ENCODE data around the gene CLIC6. TPM values are rescaled to one million over a fixed set of nuclear protein-coding genes. Genes with fewer than 3 reads are reported as not detected.

The CLIC6 gene
- total and polyA plus RNA-seq, 9 donors, result 1.0 to 12.2 (median 4.3) TPM

DNA sequence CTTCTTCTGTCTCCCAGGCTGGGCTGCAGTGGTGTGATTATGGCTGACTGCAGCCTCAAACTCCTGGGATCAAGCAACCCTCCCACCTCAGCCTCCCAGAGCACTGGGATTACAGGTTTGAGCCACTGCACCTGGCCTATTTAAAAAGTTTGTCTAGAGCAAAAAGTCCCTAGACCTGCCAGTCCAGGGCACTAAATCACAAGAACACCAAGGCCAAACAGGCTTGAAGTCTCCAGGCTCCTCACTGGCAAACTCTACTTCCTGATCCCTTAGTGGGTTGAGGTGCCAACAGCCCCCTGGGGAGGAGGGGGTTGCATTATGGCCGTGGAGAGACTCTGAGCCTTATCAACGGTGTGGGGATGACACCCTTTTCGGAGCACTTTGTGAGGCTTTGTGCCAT, 76.0 kb downstream of the CLIC6 start:
- no peak for DNase-seq
- Histone ChIP-seq H3K9me3 (no peaks in the 10 kb centered on the region), H3K36me3 (no peaks in the 10 kb centered on the region), H3K4me3 (no peak overlapping the region), H3K27me3 (no peaks in the 10 kb centered on the region), H3K4me1 (ENCODE audit: insufficient read depth) (no peaks in the 10 kb centered on the region), H3K27ac (no peak overlapping the region)
- intact Hi-C loops (cut with DNase I), result loop anchor here in 3 of 4 donors (5.0 to 10.0 kb wide), 6 partner anchors 140 to 1282 kb away; no protein-coding TSS in a partner anchor
- 21 to 34% (median 26%) methylated on average over 3 of the region's 3 CpGs for WGBS, 3 donors
- no peak for TF ChIP-seq POLR2A (IDR thresholded peaks at IDR 0.05)
- no peak for TF ChIP-seq EP300 (IDR thresholded peaks at IDR 0.05)
- TF ChIP-seq, protein P1, sequence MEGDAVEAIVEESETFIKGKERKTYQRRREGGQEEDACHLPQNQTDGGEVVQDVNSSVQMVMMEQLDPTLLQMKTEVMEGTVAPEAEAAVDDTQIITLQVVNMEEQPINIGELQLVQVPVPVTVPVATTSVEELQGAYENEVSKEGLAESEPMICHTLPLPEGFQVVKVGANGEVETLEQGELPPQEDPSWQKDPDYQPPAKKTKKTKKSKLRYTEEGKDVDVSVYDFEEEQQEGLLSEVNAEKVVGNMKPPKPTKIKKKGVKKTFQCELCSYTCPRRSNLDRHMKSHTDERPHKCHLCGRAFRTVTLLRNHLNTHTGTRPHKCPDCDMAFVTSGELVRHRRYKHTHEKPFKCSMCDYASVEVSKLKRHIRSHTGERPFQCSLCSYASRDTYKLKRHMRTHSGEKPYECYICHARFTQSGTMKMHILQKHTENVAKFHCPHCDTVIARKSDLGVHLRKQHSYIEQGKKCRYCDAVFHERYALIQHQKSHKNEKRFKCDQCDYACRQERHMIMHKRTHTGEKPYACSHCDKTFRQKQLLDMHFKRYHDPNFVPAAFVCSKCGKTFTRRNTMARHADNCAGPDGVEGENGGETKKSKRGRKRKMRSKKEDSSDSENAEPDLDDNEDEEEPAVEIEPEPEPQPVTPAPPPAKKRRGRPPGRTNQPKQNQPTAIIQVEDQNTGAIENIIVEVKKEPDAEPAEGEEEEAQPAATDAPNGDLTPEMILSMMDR (IDR thresholded peaks at IDR 0.05), result no peak

DNA sequence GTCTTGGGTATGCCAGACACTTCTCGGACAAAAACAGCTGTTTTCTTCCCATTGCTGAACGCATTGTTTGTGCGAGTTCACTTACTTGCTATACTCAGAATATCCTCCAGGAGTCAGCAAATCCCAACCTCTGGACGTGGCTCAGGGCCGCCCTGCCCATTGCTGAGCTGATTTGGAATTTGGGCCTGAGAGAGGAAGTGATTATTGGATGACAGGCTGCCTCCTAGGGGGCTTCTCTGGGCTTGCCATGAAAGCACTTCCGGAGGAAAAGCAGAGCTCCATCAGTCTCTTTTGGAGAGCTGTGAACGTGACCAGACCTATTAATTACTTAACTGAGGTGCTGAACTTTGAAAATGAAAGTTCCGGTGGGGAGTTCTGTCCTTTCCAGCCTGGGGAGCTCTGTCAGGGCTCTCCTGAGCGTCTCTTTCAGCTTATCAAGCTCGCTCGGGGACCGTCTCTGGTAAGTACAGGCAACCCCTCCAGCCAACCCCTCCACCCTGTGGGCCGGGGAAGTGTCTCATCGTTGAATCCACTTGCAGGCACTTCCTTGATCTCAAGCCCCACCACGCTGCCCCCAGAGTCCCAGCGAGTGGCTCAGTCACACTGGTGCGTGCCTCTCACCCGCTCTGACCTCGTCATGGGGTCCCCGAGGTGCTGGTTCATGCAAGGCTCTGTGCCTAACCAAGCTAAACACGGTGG, 76.9 kb downstream of the CLIC6 start:
- WGBS, 3 donors, result 52 to 57% (median 55%) methylated on average over 21 of the region's 21 CpGs

DNA sequence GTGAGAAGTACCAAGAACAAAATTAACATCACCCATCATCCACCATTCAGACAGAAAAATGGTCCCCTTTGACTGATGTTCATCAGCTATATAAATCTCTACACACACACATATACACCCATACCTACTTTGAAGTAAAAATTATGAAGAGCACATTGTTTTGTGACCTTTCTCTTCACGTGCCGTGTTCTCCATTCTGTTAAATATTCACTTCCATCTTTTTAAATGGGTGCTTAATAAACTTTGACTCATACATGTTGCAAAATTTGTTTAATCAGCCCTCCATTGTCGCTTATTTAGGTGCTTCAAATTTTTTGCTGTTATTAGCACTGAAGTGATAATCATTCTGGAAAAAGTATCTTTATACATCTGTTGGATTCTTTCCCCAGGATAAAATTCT, 80.1 kb downstream of the CLIC6 start:
- Histone ChIP-seq H3K27ac (no peak overlapping the region), H3K36me3 (no peaks in the 10 kb centered on the region), H3K4me3 (no peak overlapping the region), H3K9me3 (no peaks in the 10 kb centered on the region), H3K4me1 (ENCODE audit: insufficient read depth) (no peaks in the 10 kb centered on the region), H3K27me3 (peaks cover 2% of the 10 kb centered on the region)
- 73 to 82% (median 78%) methylated on average over 3 of the region's 3 CpGs for WGBS, 3 donors
- intact Hi-C loops (cut with DNase I), result loop anchor here in 3 of 4 donors (5.0 to 10.0 kb wide), 6 partner anchors 136 to 1278 kb away; no protein-coding TSS in a partner anchor
- no peak for DNase-seq
- TF ChIP-seq EP300 (IDR thresholded peaks at IDR 0.05) (no peak), POLR2A (IDR thresholded peaks at IDR 0.05) (no peak)
- TF ChIP-seq, protein P1 (IDR thresholded peaks at IDR 0.05), result no peak

More for the DNA sequence above, 76.9 kb downstream of the CLIC6 start:
- Histone ChIP-seq H3K36me3 (no peaks in the 10 kb centered on the region), H3K4me1 (ENCODE audit: insufficient read depth) (no peaks in the 10 kb centered on the region), H3K4me3 (no peak overlapping the region), H3K9me3 (no peaks in the 10 kb centered on the region), H3K27ac (no peak overlapping the region), H3K27me3 (peaks cover 2% of the 10 kb centered on the region)
- intact Hi-C loops (cut with DNase I), result loop anchor here in 3 of 4 donors (5.0 to 10.0 kb wide), 6 partner anchors 139 to 1282 kb away; no protein-coding TSS in a partner anchor
- peak; percentile 53 to 70 (median 65) for DNase-seq
- TF ChIP-seq EP300 (IDR thresholded peaks at IDR 0.05) (no peak), POLR2A (IDR thresholded peaks at IDR 0.05) (no peak)
- TF ChIP-seq, protein P1 (IDR thresholded peaks at IDR 0.05), result peak; percentile 66 to 87 (median 82)

DNA sequence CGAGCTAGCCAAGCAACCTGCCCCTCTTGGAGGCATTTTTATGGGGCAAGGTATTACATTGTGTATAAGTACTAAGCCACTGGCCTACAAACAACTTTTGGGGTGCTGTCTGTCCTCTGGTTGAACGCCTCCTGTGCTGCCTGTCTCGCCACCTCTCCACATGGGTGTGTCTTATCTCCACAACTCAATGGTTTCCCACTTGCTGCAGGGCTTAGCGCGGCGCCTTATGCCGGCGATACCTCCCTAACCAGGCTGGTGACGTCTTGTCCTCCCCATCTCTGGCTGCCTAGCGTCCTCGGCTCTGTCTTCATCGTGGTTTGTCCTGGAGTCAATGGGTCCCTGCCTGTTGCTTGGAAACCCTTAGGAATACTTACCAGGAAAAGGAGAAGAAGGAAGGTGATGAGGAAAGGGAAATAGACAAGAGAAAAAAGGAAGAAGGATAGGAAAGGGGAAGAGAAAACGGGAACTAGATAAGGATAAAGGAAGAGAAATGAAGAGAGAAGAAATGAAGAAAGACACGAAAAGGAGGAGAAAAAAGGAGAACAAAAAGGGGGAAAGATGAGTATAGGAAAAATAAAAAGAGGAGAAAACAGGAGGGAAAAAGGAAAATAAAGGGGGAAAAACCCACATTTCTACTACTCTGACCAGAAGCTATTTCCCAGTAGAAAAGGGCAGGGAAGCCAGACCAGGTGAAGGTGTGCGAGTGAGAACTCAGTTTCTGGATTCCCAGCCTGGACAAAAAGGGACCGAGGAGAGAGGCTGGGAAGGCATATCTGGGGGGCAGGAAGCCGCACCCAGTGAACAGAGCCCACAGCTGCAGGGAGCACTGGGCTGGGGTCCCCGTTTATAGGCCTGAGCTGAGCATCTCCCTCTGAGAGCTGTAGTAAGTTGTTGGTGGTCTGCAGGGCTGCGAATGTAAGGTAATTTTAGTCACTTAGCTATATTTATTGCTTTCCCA, 86.2 kb downstream of the CLIC6 start:
- Histone ChIP-seq H3K27ac (no peak overlapping the region), H3K4me3 (no peak overlapping the region), H3K27me3 (peaks cover 2% of the 10 kb centered on the region), H3K36me3 (no peaks in the 10 kb centered on the region), H3K9me3 (no peaks in the 10 kb centered on the region), H3K4me1 (ENCODE audit: insufficient read depth) (no peaks in the 10 kb centered on the region)
- 84 to 88% (median 87%) methylated on average over 19 of the region's 19 CpGs for WGBS, 3 donors
- DNase-seq, result no peak
- TF ChIP-seq EP300 (IDR thresholded peaks at IDR 0.05) (no peak), POLR2A (IDR thresholded peaks at IDR 0.05) (no peak)
- TF ChIP-seq, protein P1 (IDR thresholded peaks at IDR 0.05), result no peak
- intact Hi-C loops (cut with DNase I), result no loop called here
